ENCODE results near the gene DBNDD2.
A peak's percentile ranks its signal among the peaks of the same experiment; 100 is the strongest.

DBNDD2 gene

GRCh38 chr20:45387274-45387673 lies 20.8 kb upstream of the DBNDD2 start:
- no peak for DNase-seq

- DNase-seq = no peak
These were observed 17.2 kb upstream of the DBNDD2 start for GRCh38 chr20:45390931-45391330.

GRCh38 chr20:45391559-45391958 lies 16.5 kb upstream of the DBNDD2 start:
- no peak for DNase-seq

GRCh38 chr20:45392733-45393132 lies 15.4 kb upstream of the DBNDD2 start:
- DNase-seq = no peak

GRCh38 chr20:45394221-45395113 lies 13.6 kb upstream of the DBNDD2 start:
- DNase-seq = no peak

GRCh38 chr20:45395114-45395415 lies 13.0 kb upstream of the DBNDD2 start:
- DNase-seq = no peak

- DNase-seq = no peak
These were observed 9.1 kb upstream of the DBNDD2 start for GRCh38 chr20:45399018-45399417.

GRCh38 chr20:45400346-45401031 lies 7.6 kb upstream of the DBNDD2 start:
- DNase-seq = no peak

GRCh38 chr20:45402946-45403345 lies 5.1 kb upstream of the DBNDD2 start:
- DNase-seq = no peak

GRCh38 chr20:45404438-45404837 lies 3.7 kb upstream of the DBNDD2 start:
- no peak for DNase-seq

GRCh38 chr20:45405571-45406259 lies 2.4 kb upstream of the DBNDD2 start:
- DNase-seq = no peak

GRCh38 chr20:45406260-45407066 lies 1.6 kb upstream of the DBNDD2 start:
- DNase-seq = peak; percentile 36

- DNase-seq = no peak
These were observed 883 bp upstream of the DBNDD2 start for GRCh38 chr20:45407067-45407745.

- DNase-seq = no peak
These were observed 641 bp downstream of the DBNDD2 start for GRCh38 chr20:45408646-45409213.

- no peak for DNase-seq
These were observed 1.6 kb downstream of the DBNDD2 start for GRCh38 chr20:45409521-45410272.

- no peak for DNase-seq
These were observed 2.8 kb downstream of the DBNDD2 start for GRCh38 chr20:45410887-45411286.

- DNase-seq = no peak
These were observed 4.6 kb downstream of the DBNDD2 start for GRCh38 chr20:45412653-45413052.

GRCh38 chr20:45413479-45413878 lies 5.4 kb downstream of the DBNDD2 start:
- DNase-seq = no peak

- peak; percentile 93 for DNase-seq
These were observed 7.9 kb downstream of the DBNDD2 start, which contains the start of gene PIGT for GRCh38 chr20:45415822-45416637. Gene PIGT, plus strand, starts transcription at chr20:45416141. Its CDS starts 16 bp downstream, at chr20:45416157.

- DNase-seq = no peak
These were observed 8.8 kb downstream of the DBNDD2 start for GRCh38 chr20:45416917-45417316.
